GM23338 (cell line): ENCODE measurements around the gene CREBL2. TPM values are rescaled to one million over a fixed set of nuclear protein-coding genes. Genes with fewer than 3 reads are reported as not detected.
"Not testable (repeated sequence)": the region's sequence is repeated elsewhere in the genome, so short reads cannot be mapped to it uniquely, and the experiment has no call there.

ENCODE experiments used
- ATAC-seq: fragments of 200-7000 bp; cut with Tn5 transposase; 3 replicates; pipeline ENCODE4 v1.9.1; 2020
- DNase-seq: peaks from one replicate; pipeline ENCODE4 v3.0.0-alpha.2; 2015; ENCODE audit warnings: low spot score
- H2AFZ ChIP-seq: fragments of 200-600 bp; sonication (generic); 2 replicates; pipeline ENCODE4 v1.8.0; 2016; ENCODE audit warnings: antibody characterized with exemption, mild to moderate bottlenecking, moderate library complexity
- H3F3A ChIP-seq: fragments of 200-600 bp; sonication (generic); replicated peaks from 2 replicates; pipeline ENCODE4 v1.8.0; 2017; ENCODE audit warnings: antibody characterized with exemption, mixed run types, low read depth
- H3K27ac ChIP-seq: fragments of 200-600 bp; sonication (generic); 2 replicates; pipeline ENCODE4 v1.6.1; 2016; ENCODE audit warnings: low read depth
- H3K27me3 ChIP-seq: fragments of 200-600 bp; sonication (generic); 2 replicates; pipeline ENCODE4 v1.8.0; 2016; ENCODE audit warnings: mild to moderate bottlenecking, mixed run types, moderate library complexity; ENCODE audit not compliant: insufficient read depth
- H3K36me3 ChIP-seq: fragments of 200-600 bp; sonication (generic); 2 replicates; pipeline ENCODE4 v1.8.0; 2016; ENCODE audit warnings: mild to moderate bottlenecking; ENCODE audit not compliant: insufficient read depth
- H3K4me1 ChIP-seq: fragments of 200-600 bp; sonication (generic); 2 replicates; pipeline ENCODE4 v1.8.0; 2016; ENCODE audit warnings: mild to moderate bottlenecking, moderate library complexity; ENCODE audit not compliant: insufficient read depth
- H3K4me2 ChIP-seq: fragments of 200-600 bp; sonication (generic); 2 replicates; pipeline ENCODE4 v1.7.1; 2017; ENCODE audit warnings: mixed run types
- H3K4me3 ChIP-seq: fragments of 200-600 bp; sonication (generic); 2 replicates; pipeline ENCODE4 v1.6.1; 2016; ENCODE audit warnings: mixed run types
- H3K79me2 ChIP-seq: fragments of 200-600 bp; sonication (generic); replicated peaks from 2 replicates; pipeline ENCODE4 v1.8.0; 2017; ENCODE audit warnings: mild to moderate bottlenecking; ENCODE audit not compliant: insufficient read depth
- H3K9me2 ChIP-seq: fragments of 200-600 bp; sonication (generic); 2 replicates; pipeline ENCODE4 v1.8.0; 2017; ENCODE audit not compliant: insufficient read depth
- H4K20me1 ChIP-seq: fragments of 200-600 bp; sonication (generic); replicated peaks from 2 replicates; pipeline ENCODE4 v1.8.0; 2017; ENCODE audit warnings: mild to moderate bottlenecking; ENCODE audit not compliant: insufficient read depth
- H3K27ac Mint-ChIP-seq: 2 replicates; pipeline ENCODE4 v1.8.0; 2020; ENCODE audit warnings: inconsistent platforms, mild to moderate bottlenecking, moderate library complexity, mixed read lengths
- H3K27me3 Mint-ChIP-seq: 3 replicates; pipeline ENCODE4 v1.8.0; 2022; ENCODE audit warnings: low read depth, mild to moderate bottlenecking, moderate library complexity, mixed read lengths, inconsistent platforms; ENCODE audit not compliant: insufficient read depth, poor library complexity
- H3K36me3 Mint-ChIP-seq: 3 replicates; pipeline ENCODE4 v1.8.0; 2021; ENCODE audit warnings: low read depth, mild to moderate bottlenecking, inconsistent platforms, moderate library complexity, mixed read lengths
- H3K4me1 Mint-ChIP-seq: 3 replicates; pipeline ENCODE4 v1.8.0; 2020; ENCODE audit warnings: mild to moderate bottlenecking, inconsistent platforms, mixed read lengths
- H3K4me3 Mint-ChIP-seq: 3 replicates; pipeline ENCODE4 v1.8.0; 2021; ENCODE audit warnings: moderate library complexity, mild to moderate bottlenecking, inconsistent platforms, mixed read lengths
- H3K9me3 Mint-ChIP-seq: 3 replicates; pipeline ENCODE4 v1.8.0; 2020; ENCODE audit warnings: moderate library complexity, mild to moderate bottlenecking, inconsistent platforms, mixed read lengths
- EZH2phosphoT487 ChIP-seq: fragments of 200-600 bp; sonication (generic); IDR thresholded peaks from one replicate; pipeline ENCODE4 v1.8.1; 2018; ENCODE audit warnings: antibody characterized with exemption; ENCODE audit not compliant: unreplicated experiment
- JUNB ChIP-seq: IDR thresholded peaks from one replicate; pipeline ENCODE4 v1.6.1; 2016; ENCODE audit warnings: antibody characterized with exemption; ENCODE audit not compliant: unreplicated experiment
- NANOG ChIP-seq: IDR thresholded peaks from 2 replicates; pipeline ENCODE4 v1.6.1; 2016; ENCODE audit warnings: antibody characterized with exemption, borderline replicate concordance
- POLR2AphosphoS5 ChIP-seq: IDR thresholded peaks from 2 replicates; pipeline ENCODE4 v1.6.1; 2016; ENCODE audit warnings: antibody characterized with exemption, low read depth
- STAT1 ChIP-seq: IDR thresholded peaks from one replicate; pipeline ENCODE4 v1.6.1; 2016; ENCODE audit warnings: antibody characterized with exemption; ENCODE audit not compliant: unreplicated experiment
- ZNF114 ChIP-seq: fragments of 250-450 bp; sonication (Bioruptor Pico); IDR thresholded peaks from 2 replicates; pipeline ENCODE4 v1.5.0; 2020; ENCODE audit warnings: mild to moderate bottlenecking, moderate library complexity
- ZNF331 ChIP-seq: fragments of 250-450 bp; sonication (Bioruptor Pico); IDR thresholded peaks from 2 replicates; pipeline ENCODE4 v1.5.0; 2020; ENCODE audit warnings: low read depth, mild to moderate bottlenecking, moderate library complexity
- polyA plus RNA-seq: library from polyadenylated mRNA; unstranded; fragments of >200 nt; fragmentation: Nextera tagmentation; extraction: Ambion mirVana; gene quantifications from 2 replicates; pipeline ENCODE4 v1.2.1, GENCODE V29; 2016
- total RNA-seq: library from RNA; depleted of rRNA; stranded (reverse); fragments of >200 nt; shearing (Covaris generic); gene quantifications from 2 replicates; pipeline ENCODE4 v1.2.3, GENCODE V29; 2014
- TF ChIP-seq, protein P1 (sequence below): IDR thresholded peaks from 2 replicates; pipeline ENCODE4 v1.6.1; 2016; ENCODE audit warnings: antibody characterized with exemption
- TF ChIP-seq, protein P2 (sequence below): IDR thresholded peaks from one replicate; pipeline ENCODE4 v1.6.1; 2018; ENCODE audit warnings: antibody characterized with exemption; ENCODE audit not compliant: unreplicated experiment
- TF ChIP-seq, protein P3 (sequence below), 2 experiments: fragments of 200-600 bp in 1 of 2; sonication (generic) in 1 of 2; conservative IDR thresholded peaks; 2 replicates each; pipeline versions ENCODE4 v1.5.1 to v1.6.1; 2016 to 2017; ENCODE audit warnings: antibody characterized with exemption in 2 of 2, low read depth in 2 of 2, mild to moderate bottlenecking in 2 of 2, moderate library complexity in 1 of 2

Gene CREBL2
- total and polyA plus RNA-seq, 2 experiments from 2014 or later, result 9.0 to 21.6 TPM

DNA sequence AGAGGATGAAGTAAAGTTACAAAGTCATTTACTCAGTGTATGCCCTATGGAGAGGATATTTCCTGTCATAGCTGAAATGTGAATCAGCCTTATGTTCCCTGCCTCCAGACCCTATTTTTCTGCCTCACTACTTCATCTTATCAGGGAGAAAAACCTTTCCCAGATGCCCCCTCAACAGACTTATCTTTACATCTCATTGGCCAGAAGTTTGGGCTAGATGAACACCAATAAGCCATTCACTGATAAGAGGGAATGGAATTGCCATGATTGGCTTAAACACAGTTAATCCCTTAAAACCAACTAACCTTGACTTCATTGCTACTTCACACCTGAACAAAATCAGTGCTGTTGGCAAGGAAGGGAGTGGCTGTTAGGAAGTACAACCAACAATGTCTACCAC, 40.1 kb downstream of the CREBL2 start (continued):
- TF ChIP-seq NANOG, result no peak
- TF ChIP-seq ZNF114 (CRISPR knock-in tag), result no peak
- no peak for TF ChIP-seq POLR2AphosphoS5
- no peak for TF ChIP-seq ZNF331 (CRISPR knock-in tag)
- TF ChIP-seq, protein P1, sequence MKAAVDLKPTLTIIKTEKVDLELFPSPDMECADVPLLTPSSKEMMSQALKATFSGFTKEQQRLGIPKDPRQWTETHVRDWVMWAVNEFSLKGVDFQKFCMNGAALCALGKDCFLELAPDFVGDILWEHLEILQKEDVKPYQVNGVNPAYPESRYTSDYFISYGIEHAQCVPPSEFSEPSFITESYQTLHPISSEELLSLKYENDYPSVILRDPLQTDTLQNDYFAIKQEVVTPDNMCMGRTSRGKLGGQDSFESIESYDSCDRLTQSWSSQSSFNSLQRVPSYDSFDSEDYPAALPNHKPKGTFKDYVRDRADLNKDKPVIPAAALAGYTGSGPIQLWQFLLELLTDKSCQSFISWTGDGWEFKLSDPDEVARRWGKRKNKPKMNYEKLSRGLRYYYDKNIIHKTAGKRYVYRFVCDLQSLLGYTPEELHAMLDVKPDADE, result no peak
- no peak for TF ChIP-seq STAT1
- TF ChIP-seq, protein P2, sequence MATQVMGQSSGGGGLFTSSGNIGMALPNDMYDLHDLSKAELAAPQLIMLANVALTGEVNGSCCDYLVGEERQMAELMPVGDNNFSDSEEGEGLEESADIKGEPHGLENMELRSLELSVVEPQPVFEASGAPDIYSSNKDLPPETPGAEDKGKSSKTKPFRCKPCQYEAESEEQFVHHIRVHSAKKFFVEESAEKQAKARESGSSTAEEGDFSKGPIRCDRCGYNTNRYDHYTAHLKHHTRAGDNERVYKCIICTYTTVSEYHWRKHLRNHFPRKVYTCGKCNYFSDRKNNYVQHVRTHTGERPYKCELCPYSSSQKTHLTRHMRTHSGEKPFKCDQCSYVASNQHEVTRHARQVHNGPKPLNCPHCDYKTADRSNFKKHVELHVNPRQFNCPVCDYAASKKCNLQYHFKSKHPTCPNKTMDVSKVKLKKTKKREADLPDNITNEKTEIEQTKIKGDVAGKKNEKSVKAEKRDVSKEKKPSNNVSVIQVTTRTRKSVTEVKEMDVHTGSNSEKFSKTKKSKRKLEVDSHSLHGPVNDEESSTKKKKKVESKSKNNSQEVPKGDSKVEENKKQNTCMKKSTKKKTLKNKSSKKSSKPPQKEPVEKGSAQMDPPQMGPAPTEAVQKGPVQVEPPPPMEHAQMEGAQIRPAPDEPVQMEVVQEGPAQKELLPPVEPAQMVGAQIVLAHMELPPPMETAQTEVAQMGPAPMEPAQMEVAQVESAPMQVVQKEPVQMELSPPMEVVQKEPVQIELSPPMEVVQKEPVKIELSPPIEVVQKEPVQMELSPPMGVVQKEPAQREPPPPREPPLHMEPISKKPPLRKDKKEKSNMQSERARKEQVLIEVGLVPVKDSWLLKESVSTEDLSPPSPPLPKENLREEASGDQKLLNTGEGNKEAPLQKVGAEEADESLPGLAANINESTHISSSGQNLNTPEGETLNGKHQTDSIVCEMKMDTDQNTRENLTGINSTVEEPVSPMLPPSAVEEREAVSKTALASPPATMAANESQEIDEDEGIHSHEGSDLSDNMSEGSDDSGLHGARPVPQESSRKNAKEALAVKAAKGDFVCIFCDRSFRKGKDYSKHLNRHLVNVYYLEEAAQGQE, result no peak
- no peak for TF ChIP-seq JUNB
- no peak for TF ChIP-seq EZH2phosphoT487
- TF ChIP-seq, protein P3, sequence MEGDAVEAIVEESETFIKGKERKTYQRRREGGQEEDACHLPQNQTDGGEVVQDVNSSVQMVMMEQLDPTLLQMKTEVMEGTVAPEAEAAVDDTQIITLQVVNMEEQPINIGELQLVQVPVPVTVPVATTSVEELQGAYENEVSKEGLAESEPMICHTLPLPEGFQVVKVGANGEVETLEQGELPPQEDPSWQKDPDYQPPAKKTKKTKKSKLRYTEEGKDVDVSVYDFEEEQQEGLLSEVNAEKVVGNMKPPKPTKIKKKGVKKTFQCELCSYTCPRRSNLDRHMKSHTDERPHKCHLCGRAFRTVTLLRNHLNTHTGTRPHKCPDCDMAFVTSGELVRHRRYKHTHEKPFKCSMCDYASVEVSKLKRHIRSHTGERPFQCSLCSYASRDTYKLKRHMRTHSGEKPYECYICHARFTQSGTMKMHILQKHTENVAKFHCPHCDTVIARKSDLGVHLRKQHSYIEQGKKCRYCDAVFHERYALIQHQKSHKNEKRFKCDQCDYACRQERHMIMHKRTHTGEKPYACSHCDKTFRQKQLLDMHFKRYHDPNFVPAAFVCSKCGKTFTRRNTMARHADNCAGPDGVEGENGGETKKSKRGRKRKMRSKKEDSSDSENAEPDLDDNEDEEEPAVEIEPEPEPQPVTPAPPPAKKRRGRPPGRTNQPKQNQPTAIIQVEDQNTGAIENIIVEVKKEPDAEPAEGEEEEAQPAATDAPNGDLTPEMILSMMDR (conservative IDR thresholded peaks at IDR 0.05; ENCODE audit: low read depth in 2 of 2), result no peak

DNA sequence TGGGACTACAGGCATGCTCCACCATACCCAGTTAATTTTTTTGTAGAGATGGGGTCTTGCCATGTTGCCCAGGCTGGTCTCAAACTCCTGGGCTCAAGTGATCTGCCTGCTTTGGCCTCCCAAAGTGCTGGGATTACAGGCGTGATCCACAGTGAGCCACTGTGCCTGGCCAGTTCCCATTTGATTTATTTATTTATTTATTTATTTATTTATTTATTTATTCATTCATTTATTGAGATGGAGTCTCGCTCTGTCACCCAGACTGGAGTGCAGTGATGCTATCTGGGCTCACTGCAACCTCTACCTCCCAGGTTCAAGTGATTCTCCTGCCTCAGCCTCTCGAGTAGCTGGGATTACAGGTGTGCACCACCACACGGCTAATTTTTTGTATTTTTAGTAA, 41.0 kb downstream of the CREBL2 start:
- not testable (repeated sequence) for DNase-seq, H3K27me3 ChIP-seq, H3K4me1 ChIP-seq, H3F3A ChIP-seq, ATAC-seq, H2AFZ ChIP-seq, H3K27ac Mint-ChIP-seq, H3K4me3 ChIP-seq, H3K9me2 ChIP-seq, H3K4me3 Mint-ChIP-seq, H3K79me2 ChIP-seq, H3K27me3 Mint-ChIP-seq, H3K27ac ChIP-seq, H3K4me2 ChIP-seq, H4K20me1 ChIP-seq
- Mint-ChIP-seq H3K9me3 (peaks cover 53% of the 10 kb centered on the region), H3K4me1 (peaks cover 10% of the 10 kb centered on the region), H3K36me3 (peaks cover 50% of the 10 kb centered on the region)
- peaks cover 16% of the 10 kb centered on the region for H3K36me3 ChIP-seq
